Smooth muscle cell (in vitro differentiated cells): ENCODE data around the gene ASMTL. TPM values are rescaled to one million over a fixed set of nuclear protein-coding genes. Genes with fewer than 3 reads are reported as not detected.

Experiments used
- DNase-seq: peaks from one replicate; lab custom pipeline; 2025; ENCODE audit not compliant: unreplicated experiment; lab: John Stamatoyannopoulos, UW
- H2AFZ ChIP-seq: fragments of 200-600 bp; sonication (generic); 2 replicates; pipeline ENCODE4 v1.6.0; 2016; ENCODE audit warnings: antibody characterized with exemption, low read depth, mild to moderate bottlenecking
- H3F3A ChIP-seq: fragments of 200-600 bp; sonication (generic); 2 replicates; pipeline ENCODE4 v1.6.0; 2017; ENCODE audit warnings: antibody characterized with exemption, low read depth
- H3K27ac ChIP-seq: fragments of 200-600 bp; sonication (generic); 2 replicates; pipeline ENCODE4 v1.5.1; 2016; ENCODE audit warnings: low read depth, mild to moderate bottlenecking
- H3K27me3 ChIP-seq: fragments of 200-600 bp; sonication (generic); 2 replicates; pipeline ENCODE4 v1.6.1; 2016; ENCODE audit warnings: low read depth, mild to moderate bottlenecking
- H3K36me3 ChIP-seq: fragments of 200-600 bp; sonication (generic); 2 replicates; pipeline ENCODE4 v1.5.1; 2016; ENCODE audit warnings: low read depth
- H3K4me1 ChIP-seq: fragments of 200-600 bp; sonication (generic); 2 replicates; pipeline ENCODE4 v1.5.1; 2016; ENCODE audit warnings: low read depth
- H3K4me2 ChIP-seq: fragments of 200-600 bp; sonication (generic); 2 replicates; pipeline ENCODE4 v1.6.0; 2016; ENCODE audit warnings: mild to moderate bottlenecking
- H3K4me3 ChIP-seq: fragments of 200-600 bp; sonication (generic); 2 replicates; pipeline ENCODE4 v1.5.1; 2016; ENCODE audit warnings: mild to moderate bottlenecking
- H3K79me2 ChIP-seq: fragments of 200-600 bp; sonication (generic); 2 replicates; pipeline ENCODE4 v1.6.0; 2016; ENCODE audit warnings: low read depth, mild to moderate bottlenecking
- H3K9ac ChIP-seq: fragments of 200-600 bp; sonication (generic); 2 replicates; pipeline ENCODE4 v1.6.0; 2016; ENCODE audit warnings: low read depth
- H3K9me3 ChIP-seq: fragments of 200-600 bp; sonication (generic); replicated peaks from 2 replicates; pipeline ENCODE4 v1.5.1; 2016; ENCODE audit warnings: low read depth
- H4K20me1 ChIP-seq: fragments of 200-600 bp; sonication (generic); 2 replicates; pipeline ENCODE4 v1.6.0; 2016; ENCODE audit warnings: low read depth
- WGBS: methylation state at CpG from one replicate; pipeline ENCODE4 v1.1.7; 2016; ENCODE audit warnings: low lambda C conversion rate; 5-methylcytosine and 5-hydroxymethylcytosine counted together
- polyA plus RNA-seq: library from polyadenylated mRNA; unstranded; fragments of >200 nt; fragmentation: Nextera tagmentation; extraction: Ambion mirVana; gene quantifications from 2 replicates; pipeline ENCODE4 v1.2.1, GENCODE V29; 2016
- total RNA-seq: library from RNA; depleted of rRNA; stranded (reverse); fragments of >200 nt; gene quantifications from 2 replicates; pipeline ENCODE4 v1.2.3, GENCODE V29; 2014
- TF ChIP-seq, protein P1 (sequence below): fragments of 200-600 bp; sonication (generic); IDR thresholded peaks from 2 replicates; pipeline ENCODE4 v1.5.1; 2017; ENCODE audit warnings: borderline replicate concordance, mild to moderate bottlenecking, antibody characterized with exemption; ENCODE audit not compliant: insufficient read depth, poor library complexity, severe bottlenecking

The ASMTL gene
- total and polyA plus RNA-seq, 2 experiments from 2014 or later, result 20.0 to 50.5 TPM

GRCh38 chrX:1451251-1451660 is 1.5 kb downstream of the ASMTL start:
- H3K79me2 ChIP-seq, result peaks cover 46% of the 10 kb centered on the region
- no peak for DNase-seq
- H2AFZ ChIP-seq, result no peak overlapping the region
- H3K36me3 ChIP-seq, result no peaks in the 10 kb centered on the region
- no peaks in the 10 kb centered on the region for H3K27me3 ChIP-seq
- no peaks in the 10 kb centered on the region for H3K9me3 ChIP-seq
- 91% methylated on average over 2 of the region's 6 CpGs for WGBS
- H3F3A ChIP-seq, result peaks cover 3% of the 10 kb centered on the region
- H3K4me2 ChIP-seq, result peak overlapping the region; percentile 97
- TF ChIP-seq, protein P1, sequence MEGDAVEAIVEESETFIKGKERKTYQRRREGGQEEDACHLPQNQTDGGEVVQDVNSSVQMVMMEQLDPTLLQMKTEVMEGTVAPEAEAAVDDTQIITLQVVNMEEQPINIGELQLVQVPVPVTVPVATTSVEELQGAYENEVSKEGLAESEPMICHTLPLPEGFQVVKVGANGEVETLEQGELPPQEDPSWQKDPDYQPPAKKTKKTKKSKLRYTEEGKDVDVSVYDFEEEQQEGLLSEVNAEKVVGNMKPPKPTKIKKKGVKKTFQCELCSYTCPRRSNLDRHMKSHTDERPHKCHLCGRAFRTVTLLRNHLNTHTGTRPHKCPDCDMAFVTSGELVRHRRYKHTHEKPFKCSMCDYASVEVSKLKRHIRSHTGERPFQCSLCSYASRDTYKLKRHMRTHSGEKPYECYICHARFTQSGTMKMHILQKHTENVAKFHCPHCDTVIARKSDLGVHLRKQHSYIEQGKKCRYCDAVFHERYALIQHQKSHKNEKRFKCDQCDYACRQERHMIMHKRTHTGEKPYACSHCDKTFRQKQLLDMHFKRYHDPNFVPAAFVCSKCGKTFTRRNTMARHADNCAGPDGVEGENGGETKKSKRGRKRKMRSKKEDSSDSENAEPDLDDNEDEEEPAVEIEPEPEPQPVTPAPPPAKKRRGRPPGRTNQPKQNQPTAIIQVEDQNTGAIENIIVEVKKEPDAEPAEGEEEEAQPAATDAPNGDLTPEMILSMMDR, result no peak
- no peak overlapping the region for H3K27ac ChIP-seq
- H3K9ac ChIP-seq, result no peak overlapping the region
- H4K20me1 ChIP-seq, result no peaks in the 10 kb centered on the region
- peak overlapping the region; percentile 77 for H3K4me3 ChIP-seq
- no peaks in the 10 kb centered on the region for H3K4me1 ChIP-seq

GRCh38 chrX:1450361-1451161 is 2.1 kb downstream of the ASMTL start:
- no peaks in the 10 kb centered on the region for H3K36me3 ChIP-seq
- peaks cover 3% of the 10 kb centered on the region for H3F3A ChIP-seq
- no peaks in the 10 kb centered on the region for H3K9me3 ChIP-seq
- H3K79me2 ChIP-seq, result peaks cover 46% of the 10 kb centered on the region
- no peak overlapping the region for H3K27ac ChIP-seq
- no peaks in the 10 kb centered on the region for H3K27me3 ChIP-seq
- 100% methylated on average over 1 of the region's 9 CpGs for WGBS
- H3K4me1 ChIP-seq, result no peaks in the 10 kb centered on the region
- no peak overlapping the region for H2AFZ ChIP-seq
- TF ChIP-seq, protein P1, result no peak
- H3K4me2 ChIP-seq, result no peak overlapping the region
- H3K4me3 ChIP-seq, result no peak overlapping the region
- H4K20me1 ChIP-seq, result no peaks in the 10 kb centered on the region
- no peak overlapping the region for H3K9ac ChIP-seq
- DNase-seq, result no peak

GRCh38 chrX:1449823-1450149 is 2.9 kb downstream of the ASMTL start:
- Histone ChIP-seq H3K9me3 (no peaks in the 10 kb centered on the region), H3K79me2 (peaks cover 46% of the 10 kb centered on the region), H4K20me1 (no peaks in the 10 kb centered on the region), H3K27me3 (no peaks in the 10 kb centered on the region), H3K4me2 (no peak overlapping the region), H3K27ac (no peak overlapping the region), H3K4me3 (no peak overlapping the region), H3K4me1 (no peaks in the 10 kb centered on the region), H3K9ac (no peak overlapping the region), H2AFZ (no peak overlapping the region), H3K36me3 (no peaks in the 10 kb centered on the region), H3F3A (peaks cover 3% of the 10 kb centered on the region)
- no peak for DNase-seq
- WGBS, result 100% methylated on average over 2 of the region's 2 CpGs
- TF ChIP-seq, protein P1, result no peak
